Daoy (cell line): ENCODE results near the gene XRCC6. TPM values are rescaled to one million over a fixed set of nuclear protein-coding genes. Genes with fewer than 3 reads are reported as not detected.
"Not testable (repeated sequence)": the region's sequence is repeated elsewhere in the genome, so short reads cannot be mapped to it uniquely, and the experiment has no call there.

ENCODE experiments used
- DNase-seq: peaks from one replicate; pipeline ENCODE4 v3.0.0-alpha.2; 2015; ENCODE audit warnings: low read depth
- total RNA-seq: library from RNA; depleted of rRNA; stranded (reverse); fragments of >200 nt; shearing (Covaris generic); gene quantifications from 2 replicates; pipeline ENCODE4 v1.2.3, GENCODE V29; 2014

Gene XRCC6
- total RNA-seq, 1 experiment from 2014 or later, result 590 TPM

- DNase-seq, result no peak
These were observed 29.7 kb downstream of the XRCC6 start for GRCh38 chr22:41650821-41651220.

- no peak for DNase-seq
These were observed 33.2 kb downstream of the XRCC6 start for GRCh38 chr22:41654322-41654721.

DNA sequence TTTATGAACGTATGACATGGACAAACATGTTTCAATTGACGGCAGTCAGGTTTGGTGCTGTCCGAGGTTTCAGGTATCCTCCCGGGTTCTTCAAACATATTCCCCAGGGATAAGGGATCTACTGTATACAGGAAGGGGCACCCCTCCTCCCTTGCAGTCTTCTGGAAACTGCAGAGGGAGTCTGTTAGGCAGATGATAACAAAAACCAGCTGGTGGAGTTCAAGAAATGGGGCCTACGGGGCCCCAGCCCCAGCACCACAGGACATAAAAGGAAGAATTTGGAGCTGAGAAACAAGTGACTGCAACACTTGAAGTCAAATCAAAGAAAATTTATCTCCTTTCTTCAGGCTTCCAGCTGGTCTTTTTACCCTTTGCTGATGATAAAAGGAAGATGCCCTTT, 35.5 kb downstream of the XRCC6 start:
- DNase-seq, result no peak

GRCh38 chr22:41657709-41658108, 36.6 kb downstream of the XRCC6 start:
- no peak for DNase-seq

GRCh38 chr22:41658869-41659268, 37.8 kb downstream of the XRCC6 start:
- DNase-seq, result no peak

- no peak for DNase-seq
These were observed 38.8 kb downstream of the XRCC6 start for GRCh38 chr22:41659941-41660340.

GRCh38 chr22:41660416-41660815, 39.3 kb downstream of the XRCC6 start:
- DNase-seq, result no peak

DNA sequence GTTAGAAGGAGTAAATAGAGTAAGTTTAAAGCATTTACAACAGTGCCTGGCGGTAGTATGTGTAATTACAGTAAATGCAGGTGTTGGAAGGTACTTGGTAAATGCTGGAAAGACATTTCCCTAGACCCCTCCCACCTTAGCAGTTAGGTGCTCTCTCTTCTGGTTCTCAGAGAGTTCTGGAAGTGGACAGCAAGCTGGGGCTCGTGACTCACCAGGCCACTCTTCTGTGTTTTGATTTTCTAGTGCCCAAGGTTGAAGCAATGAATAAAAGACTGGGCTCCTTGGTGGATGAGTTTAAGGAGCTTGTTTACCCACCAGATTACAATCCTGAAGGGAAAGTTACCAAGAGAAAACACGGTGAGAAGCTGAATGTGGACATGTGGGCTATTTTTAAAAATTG, 40.0 kb downstream of the XRCC6 start:
- DNase-seq, result no peak

- no peak for DNase-seq
These were observed 40.6 kb downstream of the XRCC6 start for GRCh38 chr22:41661713-41662112.

- not testable (repeated sequence) for DNase-seq
These were observed 42.5 kb downstream of the XRCC6 start for GRCh38 chr22:41663594-41663993.

- DNase-seq, result no peak
These were observed 43.4 kb downstream of the XRCC6 start for GRCh38 chr22:41664490-41664889.

- DNase-seq, result no peak
These were observed 43.9 kb downstream of the XRCC6 start for GRCh38 chr22:41664951-41665350.

DNA sequence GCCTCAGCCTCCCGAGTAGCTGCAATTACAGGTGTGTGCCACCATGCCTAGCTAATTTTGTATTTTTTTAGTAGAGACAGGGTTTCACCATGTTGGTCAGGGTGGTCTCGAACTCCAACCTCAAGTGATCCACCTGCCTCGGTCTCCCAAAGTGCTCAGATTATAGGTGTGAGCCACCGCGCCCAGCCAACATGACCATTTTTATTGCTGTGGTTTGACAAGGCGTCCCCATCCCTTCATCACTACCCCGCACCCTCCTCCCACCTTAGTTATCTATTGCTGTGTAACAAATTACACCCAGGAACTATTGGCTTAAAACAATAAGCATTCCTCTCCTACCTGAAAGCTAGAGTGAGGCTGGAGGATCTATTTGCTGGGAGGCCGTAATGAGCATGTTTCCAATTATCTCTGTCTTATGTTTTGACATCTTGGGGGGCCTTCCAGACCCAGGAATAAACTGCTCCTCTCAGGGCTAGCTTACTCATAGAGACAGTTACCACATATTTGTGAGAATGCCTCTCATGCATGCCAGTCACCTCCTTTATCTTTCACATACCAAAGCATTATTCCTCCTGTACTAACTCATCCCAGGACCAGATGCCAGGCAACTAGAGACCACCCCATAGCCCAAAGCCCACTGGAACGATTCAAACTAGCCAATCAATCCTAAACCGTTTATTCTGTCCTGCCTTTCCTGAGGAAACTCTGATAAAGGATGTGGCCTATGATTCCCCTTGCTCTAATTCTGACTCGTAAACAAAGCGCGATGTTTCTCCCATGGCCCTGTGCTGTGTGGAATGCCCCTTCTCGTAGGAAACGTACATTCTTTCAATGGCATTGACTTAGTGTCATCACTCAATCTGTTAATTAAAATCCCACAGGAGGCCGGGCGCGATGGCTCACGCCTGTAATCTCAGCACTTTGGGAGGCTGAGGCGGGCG, 48.1 kb downstream of the XRCC6 start:
- DNase-seq, result peak; percentile 77

GRCh38 chr22:41672096-41672495, 51.0 kb downstream of the XRCC6 start:
- peak; percentile 47 for DNase-seq

GRCh38 chr22:41672780-41673509, 51.9 kb downstream of the XRCC6 start:
- DNase-seq, result peak; percentile 13

- DNase-seq, result no peak
These were observed 53.8 kb downstream of the XRCC6 start for GRCh38 chr22:41674846-41675340.

DNA sequence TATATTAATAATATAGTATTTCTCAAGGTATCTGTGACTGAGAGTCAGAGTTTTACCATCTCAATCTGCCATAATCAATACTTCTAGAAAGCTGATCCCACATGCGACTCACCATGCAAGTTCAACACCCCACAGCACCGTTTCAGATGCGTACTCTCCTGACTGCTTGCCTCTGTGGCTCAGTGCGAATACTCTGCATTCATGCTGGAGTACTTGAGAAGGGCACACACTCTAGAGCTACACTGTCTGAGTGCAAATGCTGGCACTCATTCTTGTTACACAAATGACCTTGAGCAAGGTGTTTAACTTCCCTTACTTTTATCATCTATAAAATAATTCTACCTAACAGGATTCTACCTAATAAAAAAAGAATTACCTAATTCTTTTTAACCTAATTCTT, 55.0 kb downstream of the XRCC6 start:
- DNase-seq, result no peak

- DNase-seq, result no peak
These were observed 60.5 kb downstream of the XRCC6 start for GRCh38 chr22:41681616-41682015.

DNA sequence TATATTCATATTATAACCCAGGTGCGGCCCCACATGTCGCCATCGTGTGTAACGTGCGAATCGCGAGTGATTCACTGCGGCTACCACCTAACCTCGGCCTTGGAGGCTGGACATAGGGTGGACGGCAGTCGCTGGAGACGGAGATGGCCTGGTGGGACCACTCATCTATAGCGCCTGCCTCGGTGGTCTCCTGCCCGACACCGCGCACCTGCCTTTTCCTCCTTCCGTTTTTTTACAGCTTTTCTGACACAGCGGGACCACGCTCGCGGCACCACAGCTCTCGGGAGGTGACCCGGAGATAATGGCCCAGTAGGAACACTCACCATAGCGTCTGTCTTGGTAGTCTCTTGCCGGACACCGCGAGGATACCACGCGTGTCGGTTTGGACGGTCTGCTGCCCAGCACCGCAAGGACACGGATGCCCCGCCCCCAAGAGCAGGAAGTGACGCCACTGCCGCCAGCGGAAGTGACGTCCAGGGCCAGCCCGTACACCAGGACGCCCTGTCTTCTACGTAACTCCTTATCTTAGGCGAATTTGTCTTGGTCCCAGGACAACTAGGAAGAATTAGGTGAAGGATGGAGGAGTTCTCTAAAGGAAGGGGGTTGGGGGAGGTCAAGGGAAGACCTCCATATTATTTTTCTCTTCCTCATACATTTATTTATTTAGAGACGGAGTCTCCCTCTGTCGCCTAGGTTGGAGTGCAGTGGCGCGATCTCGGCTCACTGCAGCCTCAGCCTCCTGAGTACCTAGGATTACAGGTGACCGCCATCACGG, 61.1 kb downstream of the XRCC6 start:
- no peak for DNase-seq

GRCh38 chr22:41683052-41683451, 62.0 kb downstream of the XRCC6 start:
- DNase-seq, result no peak

DNA sequence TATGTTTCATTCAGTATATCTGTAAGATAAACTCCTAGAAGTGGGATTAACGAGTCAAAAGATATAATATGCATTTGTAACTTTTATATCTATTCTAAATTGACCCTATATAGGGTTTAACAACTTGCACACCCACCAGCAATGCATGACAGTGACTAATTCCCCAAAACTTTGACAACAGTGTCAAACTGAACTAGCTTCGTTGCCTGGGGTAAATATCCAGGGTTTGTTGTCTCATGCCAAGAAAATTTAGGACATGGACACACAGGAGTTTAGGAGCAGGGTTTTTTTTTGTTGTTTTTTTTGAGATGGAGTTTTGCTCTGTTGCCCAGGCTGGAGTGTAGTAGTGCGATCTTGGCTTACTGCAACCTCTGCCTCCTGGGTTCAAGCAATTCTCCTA, 62.5 kb downstream of the XRCC6 start:
- no peak for DNase-seq

DNA sequence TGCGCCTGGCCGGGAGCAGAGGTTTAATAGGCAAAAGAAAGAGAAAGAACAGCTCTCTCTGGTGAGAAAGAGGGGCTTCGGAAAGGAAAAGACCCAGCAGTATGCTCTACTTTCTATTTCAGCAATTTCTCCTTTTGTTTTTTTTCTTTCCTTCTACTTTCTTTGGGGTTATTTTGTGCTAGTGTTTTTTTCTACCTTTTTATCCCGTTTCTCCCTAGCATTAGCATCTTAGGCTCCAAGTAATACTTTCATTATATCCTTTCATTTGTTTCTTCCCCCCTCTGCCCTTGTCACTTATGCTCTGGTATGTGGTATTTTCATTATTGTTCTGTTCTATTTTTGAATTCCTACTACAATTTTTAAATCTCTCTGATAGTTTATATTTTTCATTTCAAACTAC, 63.1 kb downstream of the XRCC6 start:
- DNase-seq, result no peak
